ENCODE measurements around the gene DOC2A.

- TF ChIP-seq, protein P1, sequence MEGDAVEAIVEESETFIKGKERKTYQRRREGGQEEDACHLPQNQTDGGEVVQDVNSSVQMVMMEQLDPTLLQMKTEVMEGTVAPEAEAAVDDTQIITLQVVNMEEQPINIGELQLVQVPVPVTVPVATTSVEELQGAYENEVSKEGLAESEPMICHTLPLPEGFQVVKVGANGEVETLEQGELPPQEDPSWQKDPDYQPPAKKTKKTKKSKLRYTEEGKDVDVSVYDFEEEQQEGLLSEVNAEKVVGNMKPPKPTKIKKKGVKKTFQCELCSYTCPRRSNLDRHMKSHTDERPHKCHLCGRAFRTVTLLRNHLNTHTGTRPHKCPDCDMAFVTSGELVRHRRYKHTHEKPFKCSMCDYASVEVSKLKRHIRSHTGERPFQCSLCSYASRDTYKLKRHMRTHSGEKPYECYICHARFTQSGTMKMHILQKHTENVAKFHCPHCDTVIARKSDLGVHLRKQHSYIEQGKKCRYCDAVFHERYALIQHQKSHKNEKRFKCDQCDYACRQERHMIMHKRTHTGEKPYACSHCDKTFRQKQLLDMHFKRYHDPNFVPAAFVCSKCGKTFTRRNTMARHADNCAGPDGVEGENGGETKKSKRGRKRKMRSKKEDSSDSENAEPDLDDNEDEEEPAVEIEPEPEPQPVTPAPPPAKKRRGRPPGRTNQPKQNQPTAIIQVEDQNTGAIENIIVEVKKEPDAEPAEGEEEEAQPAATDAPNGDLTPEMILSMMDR (IDR thresholded peaks at IDR 0.05) = no peak
- TF ChIP-seq POLR2AphosphoS5 (IDR thresholded peaks at IDR 0.05) = no peak
Observed at GRCh38 chr16:30017277-30017656, 6.4 kb upstream of the DOC2A start.
